HEK293T (cell line): Measurements from ENCODE around the gene PRPSAP1.

ENCODE experiments used
- CTCF ChIA-PET: fragments of 350-600 bp; formaldehyde crosslinking; extraction: SDS; loops from one replicate; lab custom pipeline; 2021; ENCODE audit warnings: antibody characterized with exemption, inconsistent platforms; lab: Yijun Ruan, JAX
- POLR2A ChIA-PET: fragments of 350-600 bp; formaldehyde crosslinking; extraction: SDS; loops from one replicate; lab custom pipeline; 2020; ENCODE audit warnings: antibody characterized with exemption, inconsistent platforms; lab: Yijun Ruan, JAX
- DNase-seq: peaks from one replicate; pipeline ENCODE4 v3.0.0; 2012; ENCODE audit warnings: mixed read lengths; ENCODE audit errors: extremely low spot score
- ARNT ChIP-seq: fragments of 450-650 bp; IDR thresholded peaks from 2 replicates; pipeline ENCODE4 v1.6.1; 2017; ENCODE audit warnings: mild to moderate bottlenecking
- BHLHE40 ChIP-seq: fragments of 450-650 bp; IDR thresholded peaks from 2 replicates; pipeline ENCODE4 v1.6.1; 2016; ENCODE audit warnings: mild to moderate bottlenecking, moderate library complexity, borderline replicate concordance
- CTBP1 ChIP-seq: fragments of 450-650 bp; IDR thresholded peaks from 2 replicates; pipeline ENCODE4 v1.6.1; 2016; ENCODE audit warnings: borderline replicate concordance
- ELF4 ChIP-seq: fragments of 450-650 bp; IDR thresholded peaks from 2 replicates; pipeline ENCODE4 v1.6.1; 2017; ENCODE audit warnings: antibody characterized with exemption
- FOXA1 ChIP-seq: fragments of 450-650 bp; IDR thresholded peaks from 2 replicates; pipeline ENCODE4 v1.6.1; 2016; ENCODE audit warnings: mild to moderate bottlenecking
- FOXK2 ChIP-seq: fragments of 450-650 bp; IDR thresholded peaks from 2 replicates; pipeline ENCODE4 v1.6.1; 2016; ENCODE audit warnings: mild to moderate bottlenecking
- FOXM1 ChIP-seq: fragments of 450-650 bp; IDR thresholded peaks from 2 replicates; pipeline ENCODE4 v1.6.1; 2017; ENCODE audit warnings: mild to moderate bottlenecking, borderline replicate concordance
- HDGF ChIP-seq: fragments of 450-650 bp; IDR thresholded peaks from 2 replicates; pipeline ENCODE4 v1.6.1; 2017; ENCODE audit warnings: antibody characterized with exemption, borderline replicate concordance
- L3MBTL2 ChIP-seq: fragments of 450-650 bp; conservative IDR thresholded peaks from 2 replicates; pipeline ENCODE4 v1.6.1; 2016; ENCODE audit warnings: mild to moderate bottlenecking
- LEF1 ChIP-seq: fragments of 450-650 bp; IDR thresholded peaks from 2 replicates; pipeline ENCODE4 v1.6.1; 2017; ENCODE audit warnings: mild to moderate bottlenecking, borderline replicate concordance
- NFRKB ChIP-seq: fragments of 450-650 bp; IDR thresholded peaks from 2 replicates; pipeline ENCODE4 v1.6.1; 2016; ENCODE audit warnings: mild to moderate bottlenecking, moderate library complexity
- SP1 ChIP-seq: fragments of 450-650 bp; IDR thresholded peaks from 2 replicates; pipeline ENCODE4 v1.6.1; 2017
- SUZ12 ChIP-seq: fragments of 450-650 bp; IDR thresholded peaks from 2 replicates; pipeline ENCODE4 v1.6.1; 2016; ENCODE audit warnings: mild to moderate bottlenecking
- TARDBP ChIP-seq: fragments of 450-650 bp; IDR thresholded peaks from 2 replicates; pipeline ENCODE4 v1.6.1; 2016
- TF ChIP-seq, protein P1 (sequence below): fragments of 450-650 bp; IDR thresholded peaks from 2 replicates; pipeline ENCODE4 v1.6.1; 2016

Gene PRPSAP1

DNA sequence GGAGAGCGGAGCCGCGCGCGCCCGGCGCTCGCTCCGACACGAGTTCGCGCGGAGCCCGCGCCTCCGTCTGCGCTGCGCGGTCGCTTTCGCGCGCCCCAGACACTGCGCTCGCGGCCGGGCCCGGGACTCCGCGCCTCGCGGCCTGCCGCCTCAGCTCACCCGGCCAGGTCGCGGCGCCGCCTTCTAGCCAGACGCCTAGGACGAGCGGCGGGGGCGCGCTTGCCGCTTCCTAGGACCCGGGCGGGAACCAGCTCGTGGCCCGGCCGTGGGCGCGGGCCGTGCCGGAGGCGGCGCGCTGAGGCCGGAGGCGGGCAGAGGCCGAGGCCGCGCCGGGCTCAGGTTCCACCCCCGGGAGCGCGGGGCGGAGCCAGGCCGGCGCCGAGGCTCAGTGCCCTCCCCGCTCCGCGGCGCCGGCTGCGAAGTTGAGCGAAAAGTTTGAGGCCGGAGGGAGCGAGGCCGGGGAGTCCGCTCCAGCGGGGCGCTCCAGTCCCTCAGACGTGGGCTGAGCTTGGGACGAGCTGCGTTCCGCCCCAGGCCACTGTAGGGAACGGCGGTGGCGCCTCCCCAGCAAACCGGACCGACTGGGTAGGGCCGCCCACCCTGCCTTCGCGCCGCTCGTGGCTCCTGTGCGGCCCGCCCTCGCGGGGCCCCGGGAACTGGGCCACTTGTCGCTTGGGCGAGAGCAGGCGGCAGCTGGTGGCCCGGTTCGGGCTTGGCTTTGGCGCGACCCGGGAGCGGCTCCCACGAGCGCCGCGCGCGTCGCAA is 30.7 kb upstream of the PRPSAP1 start, which contains the start of gene SPHK1:
Gene SPHK1 (plus strand): TSS at position 388 of the 765 bp plus-strand sequence. CDS start 1,036 bp downstream, outside the sequence.
- ChIA-PET CTCF (interaction anchor here (0.7 to 4.0 kb wide), 16 partner anchors 8 to 128 kb away, joined by 3 to 26 read pairs (median 3); no protein-coding TSS in a partner anchor), POLR2A (interaction anchor here (0.6 to 7.5 kb wide), 7 partner anchors 9 to 352 kb away, joined by 3 to 58 read pairs (median 3); partner anchors contain the start of gene PRPSAP1)
- TF ChIP-seq NFRKB: no peak
- TF ChIP-seq L3MBTL2: peak; percentile 66; the same call in 1 of the 2 replicates
- peak; percentile 54; the same call in 1 of the 2 replicates for TF ChIP-seq LEF1
- peak; percentile 86 for DNase-seq

DNA sequence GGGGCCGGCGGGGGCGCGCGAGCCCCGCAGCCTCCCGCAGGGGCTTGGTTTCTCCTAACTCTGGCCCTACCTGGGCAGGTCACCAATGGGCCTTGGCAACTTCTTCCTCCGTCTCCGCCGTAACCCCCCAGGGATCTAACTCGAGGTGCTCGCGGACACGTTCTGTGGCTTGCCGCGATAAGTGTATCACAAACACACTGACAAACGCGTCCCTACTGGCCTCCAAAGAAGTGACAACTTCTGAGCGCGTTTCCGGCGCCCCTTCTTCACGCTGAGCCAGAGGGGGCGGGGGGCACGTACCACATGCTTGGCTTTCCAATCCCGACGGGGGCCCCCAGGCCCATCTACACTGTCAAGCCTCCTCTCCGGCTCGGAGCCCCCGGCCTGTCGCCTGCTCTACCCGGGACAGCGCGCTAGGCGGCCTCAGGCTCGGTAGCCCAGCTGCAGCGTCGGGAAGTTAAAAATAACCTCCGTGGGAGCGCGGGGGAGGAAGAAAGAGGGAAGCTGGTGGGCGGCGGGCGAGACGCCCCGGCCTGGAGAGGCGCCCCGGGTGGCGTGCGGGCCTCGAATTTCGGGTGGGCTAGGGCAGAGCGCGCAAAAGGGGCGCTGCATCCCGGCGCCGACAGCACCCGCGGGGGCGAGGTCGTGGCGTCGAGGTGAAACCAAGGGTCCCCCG is 30.0 kb upstream of the PRPSAP1 start:
- ChIA-PET POLR2A (interaction anchor here (0.9 to 7.5 kb wide), 3 partner anchors 14 to 353 kb away, joined by 3 to 58 read pairs (median 6); partner anchors contain the start of gene PRPSAP1), CTCF (interaction anchor here (0.9 to 2.4 kb wide), 5 partner anchors 10 to 202 kb away, joined by 3 to 15 read pairs (median 3); no protein-coding TSS in a partner anchor)
- TF ChIP-seq L3MBTL2 (peak; percentile 74), FOXK2 (no peak)
- DNase-seq: peak; percentile 64

DNA sequence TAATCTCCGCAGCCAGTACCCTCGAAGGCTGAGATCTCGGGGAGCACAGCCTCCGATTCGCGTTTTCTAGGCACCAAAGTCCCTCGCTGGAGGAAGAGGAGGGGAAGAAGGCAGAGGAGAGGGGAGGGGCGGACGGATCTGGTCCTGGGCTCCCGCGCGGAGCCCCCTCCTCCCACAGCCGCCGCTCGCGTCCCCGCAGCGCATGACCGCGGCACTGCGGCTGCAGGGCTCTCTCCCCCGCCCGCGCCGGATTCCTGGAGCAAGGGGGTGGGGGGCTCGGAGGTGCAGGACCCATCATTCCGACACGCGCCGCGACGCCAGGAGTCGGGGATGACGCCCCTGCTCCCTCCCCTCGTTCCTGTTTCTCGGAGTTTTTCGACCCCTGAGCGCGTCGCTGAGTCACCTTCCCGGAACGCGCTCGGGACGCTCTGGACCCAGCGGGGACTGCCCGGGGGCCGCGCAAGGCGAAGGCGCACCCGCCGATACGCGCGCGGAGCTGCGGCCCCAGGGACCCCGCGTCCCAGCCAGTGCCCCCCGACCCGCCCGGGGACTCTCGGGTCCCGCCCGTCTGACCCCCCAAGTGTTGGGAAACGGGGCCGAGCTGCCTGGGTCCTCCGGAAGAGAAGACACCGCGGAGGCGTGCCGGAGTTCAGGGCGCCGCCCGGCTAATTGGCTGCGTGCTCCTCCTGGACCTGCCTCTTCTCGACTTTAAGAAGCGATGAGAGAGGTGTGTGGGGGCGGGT is 29.3 kb upstream of the PRPSAP1 start:
- CTCF ChIA-PET: interaction anchor here (0.6 to 1.6 kb wide), 5 partner anchors 9 to 738 kb away, joined by 3 to 4 read pairs (median 3); no protein-coding TSS in a partner anchor
- peak; percentile 53 for DNase-seq
- no peak for TF ChIP-seq SP1
- TF ChIP-seq, protein P1, sequence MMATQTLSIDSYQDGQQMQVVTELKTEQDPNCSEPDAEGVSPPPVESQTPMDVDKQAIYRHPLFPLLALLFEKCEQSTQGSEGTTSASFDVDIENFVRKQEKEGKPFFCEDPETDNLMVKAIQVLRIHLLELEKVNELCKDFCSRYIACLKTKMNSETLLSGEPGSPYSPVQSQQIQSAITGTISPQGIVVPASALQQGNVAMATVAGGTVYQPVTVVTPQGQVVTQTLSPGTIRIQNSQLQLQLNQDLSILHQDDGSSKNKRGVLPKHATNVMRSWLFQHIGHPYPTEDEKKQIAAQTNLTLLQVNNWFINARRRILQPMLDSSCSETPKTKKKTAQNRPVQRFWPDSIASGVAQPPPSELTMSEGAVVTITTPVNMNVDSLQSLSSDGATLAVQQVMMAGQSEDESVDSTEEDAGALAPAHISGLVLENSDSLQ: no peak
- TF ChIP-seq FOXK2: no peak
- no peak for TF ChIP-seq FOXA1
- no peak for TF ChIP-seq CTBP1
- TF ChIP-seq BHLHE40: no peak
- no peak for TF ChIP-seq FOXM1
- no peak for TF ChIP-seq SUZ12
- no peak for TF ChIP-seq ELF4
- no peak for TF ChIP-seq NFRKB
- no peak for TF ChIP-seq L3MBTL2
- no peak for TF ChIP-seq ARNT
- TF ChIP-seq LEF1: no peak
- TF ChIP-seq TARDBP: no peak
- TF ChIP-seq HDGF: no peak
- POLR2A ChIA-PET: interaction anchor here (7.5 kb wide), 1 partner anchor 29 kb away, joined by 58 read pairs; the partner anchor contains the start of gene PRPSAP1

DNA sequence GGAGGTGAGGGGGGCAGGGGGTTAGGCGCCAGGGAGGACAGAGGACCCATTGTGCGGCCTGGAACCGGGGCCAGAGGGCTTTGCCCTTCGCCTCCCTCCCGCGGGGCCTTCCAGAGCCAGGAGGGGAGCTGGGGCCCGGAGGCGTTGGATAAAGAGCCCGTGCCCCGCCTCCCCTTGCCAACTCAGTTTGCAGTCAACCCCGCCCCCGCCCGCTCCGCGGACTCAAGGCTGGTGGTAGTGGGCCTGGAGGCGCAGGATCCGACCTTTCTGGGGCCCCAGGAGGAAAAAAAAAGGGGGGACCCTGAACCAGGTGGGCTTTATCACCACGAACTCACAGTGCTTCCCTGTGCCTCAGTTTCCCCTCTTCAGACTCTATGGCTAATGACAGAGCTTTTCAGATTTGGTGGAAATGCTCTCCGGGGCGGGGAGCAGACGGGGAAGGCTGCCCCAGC is 28.7 kb upstream of the PRPSAP1 start:
- no peak for DNase-seq
- TF ChIP-seq SUZ12 (no peak), TARDBP (no peak), CTBP1 (no peak), ELF4 (no peak), SP1 (no peak)
- CTCF ChIA-PET: interaction anchor here (0.6 to 1.2 kb wide), 4 partner anchors 9 to 739 kb away, joined by 3 to 4 read pairs (median 3); no protein-coding TSS in a partner anchor
- POLR2A ChIA-PET: interaction anchor here (1.3 to 7.5 kb wide), 2 partner anchors 29 to 175 kb away, joined by 3 to 58 read pairs; partner anchors contain the start of gene PRPSAP1

DNA sequence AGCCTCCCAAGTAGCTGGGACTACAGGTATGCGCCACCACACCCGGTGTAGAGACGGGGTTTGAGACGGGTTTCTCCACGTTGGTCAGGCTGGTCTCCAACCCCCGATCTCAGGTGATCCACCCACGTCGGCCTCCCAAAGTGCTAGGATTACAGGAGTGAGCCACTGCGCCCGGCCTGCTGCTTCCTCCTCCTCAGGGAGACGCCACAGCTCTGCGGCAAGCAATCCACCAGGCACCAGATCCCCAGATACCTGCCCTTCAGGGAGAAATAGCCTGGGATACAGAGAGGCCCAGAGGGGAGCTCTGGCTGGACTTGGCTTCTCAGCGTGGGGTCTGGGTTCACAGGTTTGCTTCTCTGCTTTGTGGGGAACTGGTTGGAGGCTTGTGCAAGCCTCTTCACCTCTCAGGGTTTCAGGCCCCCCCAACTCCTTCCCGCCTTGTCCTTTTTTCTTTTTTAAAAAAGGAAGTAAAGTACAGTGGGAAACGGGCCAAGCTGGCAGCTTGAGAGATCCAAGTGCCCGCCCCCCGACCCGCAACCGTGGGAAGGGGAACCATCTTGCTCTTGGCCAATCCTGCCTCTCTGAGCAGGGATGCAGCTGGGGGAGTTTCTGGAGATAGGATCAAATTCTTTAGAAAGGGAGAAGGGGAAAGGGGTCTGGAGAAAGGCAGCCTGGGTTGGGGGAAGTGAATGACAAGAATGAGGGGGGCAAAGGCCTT is 28.1 kb upstream of the PRPSAP1 start:
- POLR2A ChIA-PET: interaction anchor here (1.3 to 7.5 kb wide), 2 partner anchors 28 to 175 kb away, joined by 3 to 58 read pairs; partner anchors contain the start of gene PRPSAP1
- no peak for DNase-seq
- CTCF ChIA-PET: interaction anchor here (1.0 to 1.3 kb wide), 2 partner anchors 12 to 16 kb away, joined by 3 to 5 read pairs; no protein-coding TSS in a partner anchor
- TF ChIP-seq SUZ12 (no peak), ARNT (no peak), SP1 (no peak), ELF4 (no peak)
- TF ChIP-seq, protein P1: no peak
